K562 (cell line): ENCODE measurements around the gene CDKL4. TPM values are rescaled to one million over a fixed set of nuclear protein-coding genes. Genes with fewer than 3 reads are reported as not detected.

Experiments
- ATAC-seq: fragments of 200-7000 bp; cut with Tn5 transposase; 3 replicates; pipeline ENCODE4 v1.9.1; 2020; ENCODE audit warnings: moderate library complexity
- BruUV-seq: library from RNA; stranded (reverse); fragments of 400-500 nt; replicated peaks from 2 replicates; lab custom pipeline; 2021; lab: Mats Ljungman, UMichigan
- CTCF ChIA-PET: fragments of 300-600 bp; formaldehyde crosslinking; extraction: SDS; loops from one replicate; lab custom pipeline; 2021; ENCODE audit warnings: low intra/inter-chr PET ratio; lab: Yijun Ruan, JAX
- POLR2A ChIA-PET: fragments of 300-600, 350-650 bp; sonication (Branson Sonifier 250); formaldehyde crosslinking; extraction: SDS; loops from one replicate; lab custom pipeline; 2021; ENCODE audit warnings: antibody characterized with exemption, inconsistent platforms; lab: Yijun Ruan, JAX
- DNase-seq, 4 experiments: peaks; one replicate each; pipeline versions ENCODE4 v3.0.0 to v3.0.0-alpha.2; 2011 to 2018; ENCODE audit warnings: low spot score in 3 of 4, mixed read lengths in 3 of 4; ENCODE audit errors: extremely low read depth in 1 of 4
- FAIRE-seq: peaks from 2 replicates; lab custom pipeline; 2011; peaks lifted over from hg19 to GRCh38; lab: Jason Lieb, UNC
- H2AFZ ChIP-seq: 2 replicates; pipeline ENCODE4 v1.6.0; 2011; ENCODE audit warnings: low read depth, low read length, control low read depth, inconsistent platforms
- H3K27ac ChIP-seq: fragments of 200-600 bp; 3 replicates; pipeline ENCODE4 v1.8.0; 2011; ENCODE audit warnings: low read depth, mild to moderate bottlenecking, control low read depth, inconsistent platforms, low read length, moderate library complexity, mixed read lengths; ENCODE audit errors: extremely low read depth
- H3K27me3 ChIP-seq, 2 experiments: fragments of 300-600 bp in 1 of 2; 2 replicates in 1 of 2; 3 replicates in 1 of 2; pipeline versions ENCODE4 v1.6.0 to v1.8.0; 2011; ENCODE audit warnings: inconsistent platforms in 2 of 2, low read length in 2 of 2, mild to moderate bottlenecking in 1 of 2, mixed read lengths in 1 of 2, moderate library complexity in 1 of 2; ENCODE audit not compliant: control insufficient read depth in 2 of 2, insufficient read depth in 2 of 2
- H3K36me3 ChIP-seq: fragments of 300-600 bp; 3 replicates; pipeline ENCODE4 v1.8.0; 2011; ENCODE audit warnings: mild to moderate bottlenecking, low read length, inconsistent platforms; ENCODE audit not compliant: control insufficient read depth, insufficient read depth
- H3K4me1 ChIP-seq, 2 experiments: fragments of 200-600 bp in 1 of 2; replicated peaks in 1 of 2; 2 replicates in 1 of 2; 3 replicates in 1 of 2; pipeline versions ENCODE4 v1.5.1 to v1.8.0; 2011; ENCODE audit warnings: inconsistent platforms in 2 of 2, low read length in 2 of 2, mild to moderate bottlenecking in 1 of 2, mixed read lengths in 1 of 2, moderate library complexity in 1 of 2; ENCODE audit not compliant: control insufficient read depth in 2 of 2, insufficient read depth in 2 of 2
- H3K4me2 ChIP-seq: 2 replicates; pipeline ENCODE4 v1.6.1; 2011; ENCODE audit warnings: low read length, control low read depth, inconsistent platforms, mixed read lengths; ENCODE audit not compliant: insufficient read depth
- H3K4me3 ChIP-seq: fragments of 200-600 bp; sonication (generic), shearing (Covaris generic); 2 replicates; pipeline ENCODE4 v1.5.1; 2016; ENCODE audit warnings: control low read depth, inconsistent platforms
- H3K79me2 ChIP-seq: fragments of 200-600 bp; 3 replicates; pipeline ENCODE4 v1.8.0; 2011; ENCODE audit warnings: low read length, inconsistent platforms; ENCODE audit not compliant: control insufficient read depth, insufficient read depth
- H3K9ac ChIP-seq, 2 experiments: 2 replicates each; pipeline versions ENCODE4 v1.6.0 to v1.6.1; 2011; ENCODE audit warnings: low read depth in 2 of 2, low read length in 2 of 2, control low read depth in 1 of 2, inconsistent platforms in 1 of 2, mild to moderate bottlenecking in 1 of 2, mixed read lengths in 1 of 2; ENCODE audit not compliant: insufficient read depth in 1 of 2
- H3K9me1 ChIP-seq: one replicate; pipeline ENCODE4 v1.6.0; 2011; ENCODE audit warnings: inconsistent platforms, mild to moderate bottlenecking, low read length, moderate library complexity; ENCODE audit not compliant: control insufficient read depth, insufficient read depth
- H3K9me3 ChIP-seq: replicated peaks from 2 replicates; pipeline ENCODE4 v1.5.1; 2011; ENCODE audit warnings: low read depth, low read length, inconsistent platforms; ENCODE audit not compliant: control insufficient read depth, insufficient read depth
- H4K20me1 ChIP-seq: replicated peaks from 2 replicates; pipeline ENCODE4 v1.6.1; 2011; ENCODE audit warnings: low read length, inconsistent platforms, mixed read lengths; ENCODE audit not compliant: control insufficient read depth, insufficient read depth
- CHAMP1 ChIP-seq: fragments of 450-650 bp; IDR thresholded peaks from 2 replicates; pipeline ENCODE4 v1.6.1; 2016; ENCODE audit warnings: mild to moderate bottlenecking
- DEAF1 ChIP-seq: fragments of 450-650 bp; formaldehyde crosslinking; IDR thresholded peaks from 2 replicates; pipeline ENCODE4 v1.4.0; 2020; ENCODE audit warnings: mild to moderate bottlenecking, moderate library complexity
- MNT ChIP-seq, 2 experiments: fragments of 450-650 bp; conservative IDR thresholded peaks; 2 replicates each; pipeline ENCODE4 v1.6.1; 2017; ENCODE audit warnings: mild to moderate bottlenecking in 2 of 2, moderate library complexity in 2 of 2
- RBM15 ChIP-seq: fragments of 200-400 bp; formaldehyde crosslinking; IDR thresholded peaks from 2 replicates; pipeline ENCODE4 v1.6.1; 2018; ENCODE audit warnings: mild to moderate bottlenecking, low read length, moderate library complexity; ENCODE audit not compliant: insufficient read depth
- SIRT6 ChIP-seq: IDR thresholded peaks from one replicate; pipeline ENCODE4 v1.6.1; 2012; ENCODE audit warnings: low read depth, mild to moderate bottlenecking, control low read depth, inconsistent platforms, low read length, moderate library complexity
- STAT5A ChIP-seq: IDR thresholded peaks from 2 replicates; pipeline ENCODE4 v1.6.1; 2012; ENCODE audit warnings: low read length, inconsistent platforms, borderline replicate concordance
- TRIM24 ChIP-seq, 2 experiments: fragments of 450-650 bp; IDR thresholded peaks; 2 replicates each; pipeline ENCODE4 v1.6.1; 2016
- ZNF184 ChIP-seq: sonication (generic); formaldehyde crosslinking; IDR thresholded peaks from 2 replicates; pipeline ENCODE4 v1.5.0; 2020; ENCODE audit warnings: missing genetic modification reagents
- ZNF253 ChIP-seq: fragments of 250-450 bp; sonication (Bioruptor Pico); conservative IDR thresholded peaks from 2 replicates; pipeline ENCODE4 v1.6.1; 2021; ENCODE audit warnings: mild to moderate bottlenecking
- WGBS: fragments of 100-300 bp; shearing (Covaris generic); methylation state at CpG from one replicate; pipeline ENCODE4 v1.1.6; 2016; ENCODE audit warnings: low coverage, mixed read lengths; ENCODE audit not compliant: insufficient coverage; ENCODE audit errors: missing lambda C conversion rate; 5-methylcytosine and 5-hydroxymethylcytosine counted together
- in situ Hi-C: fragments of 300-500 bp; cut with MboI; formaldehyde crosslinking; loops from 4 replicates; pipeline ENCODE4 v1.15.0; 2018; ENCODE audit warnings: inconsistent platforms, mixed read lengths
- intact Hi-C: fragments of 100-400 bp; cut with micrococcal nuclease; formaldehyde crosslinking; loops from 2 replicates; pipeline ENCODE4 v1.14.2; 2022
- polyA plus RNA-seq, 8 experiments: library from polyadenylated mRNA; depleted of rRNA in 4 of 8; stranded (reverse) in 5 of 8; unstranded in 3 of 8; fragments of >200 nt; fragmentation: Nextera tagmentation in 2 of 8; fragmentation: Illumina TruSeq in 1 of 8; extraction: Ambion mirVana in 2 of 8; extraction: Trizol in 1 of 8; gene quantifications; 2 replicates each; pipeline versions ENCODE4 v1.2.1 to v1.2.3, GENCODE V29; 2011 to 2014; ENCODE audit warnings: inconsistent platforms in 1 of 8, missing spikeins in 1 of 8
- total RNA-seq, 7 experiments: library from RNA; depleted of rRNA in 6 of 7; stranded (reverse); fragments of >200 nt in 6 of 7; fragmentation: Illumina TruSeq in 2 of 7; extraction: Trizol in 2 of 7; gene quantifications; 2 replicates each; pipeline versions ENCODE4 v1.2.1 to v1.2.3, GENCODE V29; 2011 to 2021; ENCODE audit warnings: low replicate concordance in 1 of 7

The CDKL4 gene
- total and polyA plus RNA-seq, 9 of the 15 experiments (the other 6 are each of a cell fraction or from before 2014, with no cell fraction given) = not detected

GRCh38 chr2:39159283-39159682, 84.5 kb downstream of the CDKL4 start:
- in situ Hi-C loops = no loop called here
- POLR2A ChIA-PET = no interaction called here
- Histone ChIP-seq H3K9me3 (no peaks in the 10 kb centered on the region), H3K27me3 (no peaks in the 10 kb centered on the region), H3K4me2 (no peak overlapping the region), H4K20me1 (no peaks in the 10 kb centered on the region), H3K9me1 (no peaks in the 10 kb centered on the region), H3K9ac (no peak overlapping the region), H3K27ac (no peak overlapping the region), H3K36me3 (no peaks in the 10 kb centered on the region), H2AFZ (peak overlapping the region; percentile 8; the same call in 1 of the 2 replicates), H3K79me2 (no peaks in the 10 kb centered on the region), H3K4me3 (no peak overlapping the region), H3K4me1 (peaks cover 3 to 4% of the 10 kb centered on the region in 2 experiments; a peak in 2 of 5 replicates)
- 49% methylated on average over 2 of the region's 2 CpGs for WGBS
- no peak for FAIRE-seq
- intact Hi-C loops = no loop called here
- DNase-seq = no peak
- no TSS peak for BruUV-seq
- TF ChIP-seq ZNF253 (no peak), TRIM24 (IDR thresholded peaks at IDR 0.05) (no peak), CHAMP1 (no peak), STAT5A (no peak), RBM15 (no peak), ZNF184 (no peak), MNT (conservative IDR thresholded peaks at IDR 0.05) (no peak), SIRT6 (no peak), DEAF1 (CRISPR knock-in tag) (no peak)
- CTCF ChIA-PET = no interaction called here
- no peak for ATAC-seq
